ENCODE results near the gene CD47. TPM values are rescaled to one million over a fixed set of nuclear protein-coding genes. Genes with fewer than 3 reads are reported as not detected.

Gene CD47
- total RNA-seq, 1 experiment from 2014 or later: 76.9 TPM

- Histone ChIP-seq H3K4me3 (no peak overlapping the region), H4K20me1 (ENCODE audit: insufficient read depth) (no peaks in the 10 kb centered on the region; the same call in 1 of the 2 replicates), H3K9me3 (ENCODE audit: insufficient read depth, low read depth) (no peaks in the 10 kb centered on the region), H2AFZ (no peak overlapping the region), H3K4me2 (no peak overlapping the region), H3K4me1 (replicated peaks; ENCODE audit: insufficient read depth) (no peaks in the 10 kb centered on the region), H3K79me2 (ENCODE audit: low read depth) (no peaks in the 10 kb centered on the region), H3F3A (ENCODE audit: insufficient read depth, low read depth) (no peaks in the 10 kb centered on the region), H3K36me3 (ENCODE audit: low read depth) (peaks cover 6% of the 10 kb centered on the region), H3K27ac (no peak overlapping the region), H3K27me3 (ENCODE audit: insufficient read depth, low read depth) (no peaks in the 10 kb centered on the region), H3K9me2 (ENCODE audit: insufficient read depth) (no peaks in the 10 kb centered on the region)
- intact Hi-C loops (cut with micrococcal nuclease; ENCODE audit: unreplicated experiment): no loop called here
- TF ChIP-seq EZH2 (IDR thresholded peaks at IDR 0.05; ENCODE audit: low read depth): no peak
- TF ChIP-seq, protein P1, sequence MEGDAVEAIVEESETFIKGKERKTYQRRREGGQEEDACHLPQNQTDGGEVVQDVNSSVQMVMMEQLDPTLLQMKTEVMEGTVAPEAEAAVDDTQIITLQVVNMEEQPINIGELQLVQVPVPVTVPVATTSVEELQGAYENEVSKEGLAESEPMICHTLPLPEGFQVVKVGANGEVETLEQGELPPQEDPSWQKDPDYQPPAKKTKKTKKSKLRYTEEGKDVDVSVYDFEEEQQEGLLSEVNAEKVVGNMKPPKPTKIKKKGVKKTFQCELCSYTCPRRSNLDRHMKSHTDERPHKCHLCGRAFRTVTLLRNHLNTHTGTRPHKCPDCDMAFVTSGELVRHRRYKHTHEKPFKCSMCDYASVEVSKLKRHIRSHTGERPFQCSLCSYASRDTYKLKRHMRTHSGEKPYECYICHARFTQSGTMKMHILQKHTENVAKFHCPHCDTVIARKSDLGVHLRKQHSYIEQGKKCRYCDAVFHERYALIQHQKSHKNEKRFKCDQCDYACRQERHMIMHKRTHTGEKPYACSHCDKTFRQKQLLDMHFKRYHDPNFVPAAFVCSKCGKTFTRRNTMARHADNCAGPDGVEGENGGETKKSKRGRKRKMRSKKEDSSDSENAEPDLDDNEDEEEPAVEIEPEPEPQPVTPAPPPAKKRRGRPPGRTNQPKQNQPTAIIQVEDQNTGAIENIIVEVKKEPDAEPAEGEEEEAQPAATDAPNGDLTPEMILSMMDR (conservative IDR thresholded peaks at IDR 0.05): no peak
- ChIA-PET POLR2A (ENCODE audit: unreplicated experiment) (no interaction called here), CTCF (no interaction called here)
- DNase-seq: no peak
- BruUV-seq (replicated peaks): no TSS peak
These were observed 25.7 kb downstream of the CD47 start for GRCh38 chr3:108065096-108065495.

- TF ChIP-seq, protein P1 (conservative IDR thresholded peaks at IDR 0.05): no peak
- no peak for TF ChIP-seq EZH2 (IDR thresholded peaks at IDR 0.05; ENCODE audit: low read depth)
- no peaks in the 10 kb centered on the region for H3K27me3 ChIP-seq (ENCODE audit: insufficient read depth, low read depth)
- no TSS peak for BruUV-seq (replicated peaks)
- no peaks in the 10 kb centered on the region for H3F3A ChIP-seq (ENCODE audit: insufficient read depth, low read depth)
- no peak for DNase-seq
- intact Hi-C loops (cut with micrococcal nuclease; ENCODE audit: unreplicated experiment): no loop called here
- no peaks in the 10 kb centered on the region for H3K79me2 ChIP-seq (ENCODE audit: low read depth)
- H4K20me1 ChIP-seq (ENCODE audit: insufficient read depth): no peaks in the 10 kb centered on the region; the same call in 1 of the 2 replicates
- no peaks in the 10 kb centered on the region for H3K9me2 ChIP-seq (ENCODE audit: insufficient read depth)
- no peak overlapping the region for H3K4me2 ChIP-seq
- H3K4me1 ChIP-seq (replicated peaks; ENCODE audit: insufficient read depth): no peaks in the 10 kb centered on the region
- H3K36me3 ChIP-seq (ENCODE audit: low read depth): peaks cover 10% of the 10 kb centered on the region
- no peak overlapping the region for H3K27ac ChIP-seq
- H3K4me3 ChIP-seq: no peak overlapping the region
- H3K9me3 ChIP-seq (ENCODE audit: insufficient read depth, low read depth): no peaks in the 10 kb centered on the region
- POLR2A ChIA-PET (ENCODE audit: unreplicated experiment): no interaction called here
- CTCF ChIA-PET: no interaction called here
- no peak overlapping the region for H2AFZ ChIP-seq
These were observed 26.4 kb downstream of the CD47 start for GRCh38 chr3:108064293-108064887.

DNA sequence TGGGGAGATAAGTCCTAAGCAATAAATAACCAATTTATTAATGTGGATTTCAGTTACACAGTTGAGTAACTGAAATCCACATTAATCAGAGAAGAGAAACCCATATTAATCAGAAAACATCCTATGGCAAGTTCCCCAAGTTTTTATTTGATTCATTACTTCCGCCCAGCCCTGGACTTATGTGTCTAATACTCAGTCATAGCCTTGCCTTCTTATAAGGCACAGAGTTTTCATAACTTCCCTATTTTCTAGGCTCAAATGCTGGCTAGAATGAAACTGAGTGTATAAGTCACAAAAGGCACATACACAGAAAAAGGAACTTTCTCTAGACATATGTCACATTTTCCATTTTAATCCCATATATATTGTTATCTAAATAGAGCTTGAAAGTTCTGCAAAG lies 28.8 kb downstream of the CD47 start:
- Histone ChIP-seq H2AFZ (no peak overlapping the region), H3K4me1 (replicated peaks; ENCODE audit: insufficient read depth) (no peaks in the 10 kb centered on the region), H3K4me3 (no peak overlapping the region), H3K36me3 (ENCODE audit: low read depth) (peaks cover 29% of the 10 kb centered on the region), H3K4me2 (no peak overlapping the region), H3K27me3 (ENCODE audit: insufficient read depth, low read depth) (no peaks in the 10 kb centered on the region), H3K9me3 (ENCODE audit: insufficient read depth, low read depth) (no peaks in the 10 kb centered on the region), H3K27ac (no peak overlapping the region), H3K79me2 (ENCODE audit: low read depth) (no peaks in the 10 kb centered on the region), H3F3A (ENCODE audit: insufficient read depth, low read depth) (no peaks in the 10 kb centered on the region), H3K9me2 (ENCODE audit: insufficient read depth) (no peaks in the 10 kb centered on the region), H4K20me1 (ENCODE audit: insufficient read depth) (no peaks in the 10 kb centered on the region; the same call in 1 of the 2 replicates)
- ChIA-PET CTCF (no interaction called here), POLR2A (ENCODE audit: unreplicated experiment) (no interaction called here)
- BruUV-seq (replicated peaks): no TSS peak
- TF ChIP-seq, protein P1 (conservative IDR thresholded peaks at IDR 0.05): no peak
- no peak for TF ChIP-seq EZH2 (IDR thresholded peaks at IDR 0.05; ENCODE audit: low read depth)
- intact Hi-C loops (cut with micrococcal nuclease; ENCODE audit: unreplicated experiment): no loop called here
- DNase-seq: no peak
